HG02852 (cell line): ENCODE measurements around the gene SEPTIN8.
A peak's percentile ranks its signal among the peaks of the same experiment; 100 is the strongest.

Source experiments
- ATAC-seq: cut with Tn5 transposase; IDR thresholded peaks from one replicate; pipeline ENCODE4 v1.9.1; 2021; ENCODE audit warnings: mild to moderate bottlenecking, moderate library complexity; ENCODE audit not compliant: unreplicated experiment

SEPTIN8 gene

GRCh38 chr5:132777209-132778069 is at the start of gene SEPTIN8:
TSS of gene SEPTIN8 (minus strand) at chr5:132777239. CDS start at chr5:132777137, 102 bp downstream.
- peak; percentile 63 for ATAC-seq

GRCh38 chr5:132826424-132827082 is 49.5 kb upstream of the SEPTIN8 start:
- no peak for ATAC-seq

- no peak for ATAC-seq
Measured at GRCh38 chr5:132825834-132826391, 48.9 kb upstream of the SEPTIN8 start.

GRCh38 chr5:132825033-132825833 is 48.2 kb upstream of the SEPTIN8 start:
- no peak for ATAC-seq

GRCh38 chr5:132824426-132824825 is 47.4 kb upstream of the SEPTIN8 start:
- ATAC-seq: no peak

GRCh38 chr5:132823481-132824050 is 46.5 kb upstream of the SEPTIN8 start:
- ATAC-seq: no peak

GRCh38 chr5:132822650-132823480 is 45.8 kb upstream of the SEPTIN8 start:
- ATAC-seq: no peak

GRCh38 chr5:132821791-132822190 is 44.8 kb upstream of the SEPTIN8 start:
- no peak for ATAC-seq

GRCh38 chr5:132821350-132821749 is 44.3 kb upstream of the SEPTIN8 start:
- ATAC-seq: no peak

GRCh38 chr5:132820162-132820754 is 43.2 kb upstream of the SEPTIN8 start:
- ATAC-seq: peak; percentile 81

GRCh38 chr5:132819468-132819867 is 42.4 kb upstream of the SEPTIN8 start:
- no peak for ATAC-seq

- no peak for ATAC-seq
Measured at GRCh38 chr5:132817011-132817410, 40.0 kb upstream of the SEPTIN8 start.

- no peak for ATAC-seq
Measured at GRCh38 chr5:132816554-132816953, 39.5 kb upstream of the SEPTIN8 start.

- no peak for ATAC-seq
Measured at GRCh38 chr5:132816083-132816482, 39.0 kb upstream of the SEPTIN8 start.

- ATAC-seq: no peak
Measured at GRCh38 chr5:132815454-132815853, 38.4 kb upstream of the SEPTIN8 start.

- ATAC-seq: no peak
Measured at GRCh38 chr5:132814503-132815294, 37.7 kb upstream of the SEPTIN8 start.

GRCh38 chr5:132813599-132814502 is 36.8 kb upstream of the SEPTIN8 start:
- ATAC-seq: no peak
